HK-2 (cell line): ENCODE measurements around the gene RNF223.
A peak's percentile ranks its signal among the peaks of the same experiment; 100 is the strongest.

Experiments used
- DNase-seq: peaks from one replicate; pipeline ENCODE4 v3.0.0-alpha.2; 2018; ENCODE audit not compliant: unreplicated experiment

The RNF223 gene

DNA sequence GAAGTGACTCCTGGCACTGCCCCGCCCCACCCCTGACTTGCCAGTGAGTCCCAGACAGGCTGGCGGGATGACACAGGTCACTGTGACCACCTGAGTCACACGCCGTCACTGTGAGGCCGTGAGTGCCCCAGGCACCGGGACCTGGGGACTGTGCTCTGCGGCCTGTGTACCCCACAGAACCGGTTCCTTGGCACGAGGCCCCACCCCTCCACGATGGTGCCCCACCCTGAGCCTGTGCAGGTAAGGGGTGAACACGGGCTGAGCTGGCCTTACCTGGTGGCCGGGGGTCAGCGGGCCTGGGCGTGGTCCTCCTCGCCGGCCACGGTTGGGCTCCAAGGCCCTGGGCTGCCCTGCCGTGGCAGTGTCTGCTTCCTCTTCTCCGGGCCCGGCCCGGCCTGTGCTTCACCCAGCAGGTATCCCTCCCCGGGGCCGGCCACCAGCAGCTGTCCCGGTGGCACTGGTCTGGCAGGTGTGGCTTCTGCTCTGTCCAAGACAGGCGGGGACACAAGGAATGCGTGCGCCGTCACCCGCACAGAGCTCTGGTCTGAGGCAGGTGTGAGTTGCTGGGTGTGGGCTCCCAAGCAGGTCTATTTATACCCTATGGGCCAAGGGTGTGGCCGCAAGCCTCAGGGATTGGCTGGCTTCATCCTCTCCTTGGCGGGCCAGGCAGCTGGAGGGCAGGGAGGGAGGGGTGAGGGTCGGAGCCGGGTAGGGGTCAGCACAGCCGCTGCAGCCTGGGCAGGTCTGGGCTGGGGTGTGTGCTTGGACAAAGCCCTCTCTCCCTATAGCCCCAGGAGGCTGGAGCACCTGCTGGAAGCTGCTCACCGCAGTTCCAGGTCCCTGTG is at the start of gene RNF223:
Gene RNF223 (minus strand): TSS at position 564 of the 845 bp plus-strand sequence. CDS start 1,740 bp downstream, outside the sequence.
- no peak for DNase-seq

- DNase-seq = no peak
These were observed 48.9 kb upstream of the RNF223 start for GRCh38 chr1:1122981-1123480.

GRCh38 chr1:1122078-1122811 is 48.1 kb upstream of the RNF223 start:
- DNase-seq = peak; percentile 80

- no peak for DNase-seq
These were observed 47.5 kb upstream of the RNF223 start for GRCh38 chr1:1121611-1122077.

DNA sequence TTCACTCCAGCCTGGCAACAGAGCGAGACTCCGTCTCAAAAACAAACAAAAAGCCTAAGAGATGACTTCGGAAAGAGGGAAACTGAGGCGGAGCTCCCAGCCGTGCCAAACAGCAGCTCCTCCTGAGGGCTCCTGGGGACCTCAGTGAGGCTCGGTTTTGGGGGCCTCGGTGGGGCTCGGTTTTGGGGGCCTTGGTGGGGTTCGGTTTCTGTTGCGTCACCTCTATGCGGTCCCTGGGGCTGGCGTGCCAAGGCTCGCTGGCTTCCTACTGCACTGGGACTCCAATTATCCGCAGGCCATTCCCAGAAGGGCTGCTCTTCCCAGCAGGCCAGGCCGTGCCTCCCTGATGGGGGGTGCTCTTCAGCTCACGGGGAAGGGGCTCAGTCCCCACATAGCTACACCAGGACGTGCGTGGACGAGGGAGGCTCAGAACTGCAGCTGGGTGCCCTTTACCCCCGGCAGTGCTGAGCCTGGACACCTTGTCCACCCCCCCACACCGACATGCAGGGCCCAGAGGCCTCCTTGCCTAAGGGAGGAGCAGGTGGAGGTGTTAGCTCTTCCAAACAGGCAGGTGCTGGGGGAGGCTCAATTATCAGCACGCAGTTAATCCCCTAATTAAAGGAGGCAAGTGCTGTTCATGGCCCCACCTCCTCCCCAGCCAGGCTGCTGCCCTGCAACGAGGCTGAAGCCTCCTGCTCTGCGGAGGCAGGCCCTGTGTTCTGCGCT is 46.9 kb upstream of the RNF223 start:
- DNase-seq = no peak

DNA sequence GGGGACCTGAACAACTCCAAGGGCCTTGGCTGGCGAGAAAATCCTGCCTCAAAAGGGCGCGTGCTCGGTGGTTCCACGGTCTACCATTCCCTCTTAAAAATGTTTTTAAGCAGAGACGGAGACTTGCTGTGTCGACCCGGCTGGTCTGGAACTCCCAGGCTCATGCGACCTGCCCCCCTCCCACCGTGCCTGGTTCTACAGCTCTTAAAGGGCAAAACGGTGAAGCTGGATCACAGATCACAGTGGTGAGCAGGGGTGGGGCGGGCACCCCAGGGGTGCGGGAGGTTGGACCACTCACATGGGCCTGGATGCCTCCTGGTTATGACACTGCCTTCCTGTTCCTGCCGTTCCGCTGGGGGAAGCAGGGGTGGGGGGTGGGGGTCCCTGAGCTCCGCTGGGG is 46.0 kb upstream of the RNF223 start:
- DNase-seq = no peak

GRCh38 chr1:1119272-1119890 is 45.3 kb upstream of the RNF223 start:
- DNase-seq = no peak

- DNase-seq = no peak
These were observed 44.7 kb upstream of the RNF223 start for GRCh38 chr1:1118876-1119220.

DNA sequence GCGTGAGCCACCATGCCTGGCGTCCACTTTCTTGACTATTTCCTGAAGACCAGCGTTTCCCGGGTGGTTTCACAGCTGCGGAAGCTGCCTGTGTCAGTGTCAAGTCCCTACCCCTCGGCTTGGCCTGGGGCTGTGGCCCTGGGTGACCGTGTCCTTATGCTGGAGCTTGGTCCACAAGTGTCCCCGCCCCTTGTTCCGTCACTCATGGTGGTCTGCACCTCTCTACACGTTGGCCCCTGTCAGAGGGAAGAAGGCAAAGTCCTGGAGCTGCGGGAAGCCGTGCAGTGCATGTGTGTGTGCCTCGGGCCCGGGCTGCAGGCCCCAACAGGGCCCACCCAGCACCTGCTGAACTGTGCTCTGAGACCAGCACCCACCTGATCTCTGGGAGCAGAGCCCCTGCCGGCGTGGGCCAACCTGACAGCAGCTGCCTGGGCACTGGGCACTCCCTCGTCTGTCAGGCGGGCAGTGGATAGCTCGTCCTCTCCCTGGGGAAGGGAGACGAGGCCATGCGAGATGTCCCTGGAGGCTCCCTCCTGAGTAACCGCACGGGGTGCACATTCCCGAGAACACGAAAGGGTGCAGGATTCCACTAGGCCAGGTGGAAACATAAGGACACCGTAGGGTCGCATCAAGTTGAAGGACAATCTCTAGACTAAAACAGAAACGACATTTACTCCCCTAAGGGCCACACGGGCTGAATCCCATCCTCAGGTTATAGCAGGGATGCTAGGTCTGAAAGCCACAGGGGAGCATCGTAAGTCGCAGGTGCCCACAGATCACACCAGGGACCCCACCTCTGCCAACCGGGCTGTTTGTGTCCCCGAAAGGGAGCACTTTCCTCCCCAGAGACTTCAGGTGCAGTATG is 44.1 kb upstream of the RNF223 start:
- no peak for DNase-seq

DNA sequence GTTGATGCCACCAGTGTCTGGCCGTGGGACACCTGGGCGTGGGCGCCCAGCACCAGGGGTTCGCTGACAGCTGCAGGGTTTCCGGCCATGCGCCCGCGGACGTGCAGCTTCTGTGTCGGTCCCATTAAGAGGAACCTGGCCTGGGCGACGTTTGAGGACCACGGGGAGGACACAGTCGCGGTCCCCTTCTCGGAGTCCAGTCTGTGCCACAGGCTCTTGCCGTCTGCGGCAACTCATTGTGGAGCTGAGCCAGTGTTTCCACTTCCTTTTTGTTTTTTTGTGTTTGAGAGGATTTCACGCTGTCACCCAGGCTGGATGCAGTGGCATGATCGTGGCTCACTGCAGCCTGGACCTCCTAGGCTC is 43.3 kb upstream of the RNF223 start:
- no peak for DNase-seq

DNA sequence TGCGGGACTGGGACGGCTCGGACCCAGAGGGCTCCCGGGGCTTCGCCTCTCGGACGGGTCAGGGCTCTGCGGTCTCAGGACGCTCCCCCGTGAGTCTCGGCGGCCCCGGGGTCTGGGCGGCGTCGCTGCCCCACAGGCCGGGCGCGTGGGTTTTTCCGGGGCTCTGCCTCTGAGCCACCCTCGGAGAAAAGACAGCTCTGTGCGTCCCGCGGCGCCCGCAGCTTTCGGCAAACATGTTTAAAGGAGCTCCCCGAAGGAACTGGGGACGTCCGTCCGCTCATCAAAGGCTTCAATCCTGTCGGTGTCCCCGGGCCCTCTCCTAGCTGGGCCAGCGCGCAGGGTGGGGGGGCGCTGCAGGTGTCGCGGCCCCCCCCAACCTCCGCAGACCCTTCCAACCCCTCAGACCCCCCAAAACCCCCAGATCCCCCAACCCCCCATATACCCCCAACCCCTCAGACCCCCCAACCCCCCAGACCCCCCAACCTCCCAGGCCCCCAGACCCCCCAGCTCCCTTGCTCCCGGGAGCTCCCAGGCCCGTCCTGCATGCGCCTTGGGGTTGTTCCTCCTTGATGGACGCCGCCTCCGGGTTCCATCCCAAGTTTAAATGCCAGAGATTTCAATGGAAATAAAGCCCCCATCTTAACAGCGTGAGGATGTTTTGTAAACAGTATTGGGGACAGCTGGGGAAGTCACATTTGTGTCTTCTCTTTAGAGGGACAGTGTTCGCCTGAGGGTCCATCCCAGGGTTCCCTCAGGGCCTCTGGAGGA is 42.8 kb upstream of the RNF223 start:
- DNase-seq = no peak

DNA sequence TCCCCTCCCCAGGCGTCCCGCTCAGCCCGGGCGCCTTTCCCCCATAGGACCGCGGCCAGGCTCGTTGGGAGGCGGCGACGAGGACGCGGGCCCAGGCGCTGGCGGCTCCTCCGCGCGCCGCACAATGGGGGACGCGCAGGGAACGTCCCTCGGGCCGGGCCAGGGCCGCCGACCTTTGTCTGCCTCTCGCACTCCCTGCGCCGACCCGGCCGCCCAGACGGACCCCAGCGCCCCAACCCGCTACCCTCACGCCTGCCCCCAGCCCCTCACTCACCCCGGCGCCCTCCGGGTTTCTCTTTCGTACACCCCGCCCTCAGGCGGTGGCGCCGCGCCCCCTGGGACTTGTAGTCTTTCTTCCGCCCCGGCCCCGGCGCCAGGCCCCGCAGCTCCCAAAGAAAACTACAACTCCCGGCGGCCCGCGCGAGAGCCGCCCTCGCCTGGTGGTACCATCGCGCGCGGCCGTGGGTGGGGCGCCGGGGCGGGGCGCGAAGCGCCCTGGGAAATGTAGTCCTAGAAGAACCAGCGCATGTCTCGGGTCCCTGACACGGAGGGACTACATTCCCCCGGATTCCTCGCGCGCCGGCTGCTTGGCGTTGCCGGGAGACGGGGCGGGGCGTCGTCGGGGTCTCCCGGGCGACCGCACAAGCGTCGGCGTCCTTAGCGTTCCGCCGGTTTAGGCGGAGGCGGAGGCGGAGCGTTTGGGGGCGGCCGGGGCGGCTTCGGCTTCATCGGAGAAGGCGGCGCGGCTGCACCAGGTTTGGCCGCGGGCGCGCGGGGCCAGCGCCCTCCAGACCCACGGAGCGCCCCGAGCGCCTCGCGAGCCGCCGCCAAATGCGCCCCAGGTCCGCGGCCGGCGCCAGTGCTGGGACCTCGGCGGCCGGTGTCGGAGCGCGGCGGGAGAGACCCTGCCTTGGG is 41.9 kb upstream of the RNF223 start, which contains the start of gene C1orf159:
Gene C1orf159 (minus strand): TSS at position 304 of the 915 bp plus-strand sequence. CDS start 24,546 bp downstream, outside the sequence.
- peak; percentile 99 for DNase-seq

- no peak for DNase-seq
These were observed 41.2 kb upstream of the RNF223 start for GRCh38 chr1:1115136-1115785.

DNA sequence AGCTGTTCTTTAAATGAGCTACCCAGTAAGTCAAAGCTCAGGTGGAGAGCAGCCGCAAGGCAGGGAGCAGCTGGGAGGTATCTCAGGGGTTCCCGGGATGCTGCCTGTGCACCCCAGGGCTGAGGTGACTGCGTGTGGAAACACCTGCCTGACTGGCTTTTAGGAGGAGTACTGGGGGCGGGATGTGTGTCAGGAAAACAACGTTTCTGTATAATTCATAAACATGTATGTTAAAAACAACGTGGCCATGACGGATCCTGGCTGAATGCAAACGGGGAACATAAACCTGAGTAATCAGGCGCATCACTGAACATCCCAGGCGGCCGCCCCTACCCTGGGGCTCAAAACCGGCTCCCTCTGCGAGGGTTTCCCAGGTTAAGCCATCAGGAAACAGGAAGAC is 40.3 kb upstream of the RNF223 start:
- no peak for DNase-seq

- DNase-seq = no peak
These were observed 38.3 kb upstream of the RNF223 start for GRCh38 chr1:1112237-1112985.

GRCh38 chr1:1111516-1112236 is 37.6 kb upstream of the RNF223 start:
- DNase-seq = no peak

GRCh38 chr1:1110561-1110971 is 36.5 kb upstream of the RNF223 start:
- no peak for DNase-seq
